Endothelial cell of umbilical vein (primary cell): Measurements from ENCODE around the gene CAMK2B. TPM values are rescaled to one million over a fixed set of nuclear protein-coding genes. Genes with fewer than 3 reads are reported as not detected.

Experiments
- BruUV-seq: library from RNA; stranded (reverse); fragments of 400-500 nt; replicated peaks from 2 replicates; lab custom pipeline; 2021; lab: Mats Ljungman, UMichigan
- CTCF ChIA-PET: fragments of 300-600, 350-600 bp; sonication (Branson Sonifier 250); formaldehyde crosslinking; loops from one replicate; lab custom pipeline; 2021; ENCODE audit warnings: antibody characterized with exemption, inconsistent platforms; lab: Charles Lee
- POLR2A ChIA-PET: fragments of 300-600, 350-600 bp; sonication (Branson Sonifier 250); formaldehyde crosslinking; loops from one replicate; lab custom pipeline; 2021; ENCODE audit warnings: antibody characterized with exemption, inconsistent platforms; lab: Charles Lee
- DNase-seq: peaks from one replicate; pipeline ENCODE4 v3.0.0-alpha.2; 2011; ENCODE audit warnings: low read depth, low spot score
- FAIRE-seq: peaks from 2 replicates; lab custom pipeline; 2011; peaks lifted over from hg19 to GRCh38; lab: Jason Lieb, UNC
- H2AFZ ChIP-seq: 2 replicates; pipeline ENCODE4 v1.6.0; 2012; ENCODE audit warnings: low read depth, low read length, control low read depth, inconsistent platforms
- H3K27ac ChIP-seq: 2 replicates; pipeline ENCODE4 v1.5.1; 2011; ENCODE audit warnings: low read depth, mild to moderate bottlenecking, control low read depth, low read length, moderate library complexity; ENCODE audit not compliant: insufficient read depth
- H3K27me3 ChIP-seq, 2 experiments: 2 replicates each; pipeline versions ENCODE4 v1.6.0 to v1.6.1; 2011; ENCODE audit warnings: low read length in 2 of 2, mixed read lengths in 1 of 2; ENCODE audit not compliant: control insufficient read depth in 2 of 2, insufficient read depth in 2 of 2
- H3K36me3 ChIP-seq, 2 experiments: 2 replicates in 1 of 2; 3 replicates in 1 of 2; pipeline ENCODE4 v1.5.1; 2011; ENCODE audit warnings: low read length in 2 of 2, mild to moderate bottlenecking in 1 of 2, moderate library complexity in 1 of 2; ENCODE audit not compliant: control insufficient read depth in 2 of 2, insufficient read depth in 2 of 2; ENCODE audit errors: extremely low read depth in 1 of 2
- H3K4me1 ChIP-seq: 3 replicates; pipeline ENCODE4 v1.5.1; 2011; ENCODE audit warnings: mild to moderate bottlenecking, low read length; ENCODE audit not compliant: control insufficient read depth, insufficient read depth; ENCODE audit errors: extremely low read depth
- H3K4me2 ChIP-seq: 2 replicates; pipeline ENCODE4 v1.6.1; 2011; ENCODE audit warnings: low read length, control low read depth, mixed read lengths; ENCODE audit not compliant: insufficient read depth
- H3K4me3 ChIP-seq, 3 experiments: fragments of 200-600 bp in 1 of 3; sonication (generic), shearing (Covaris generic) in 1 of 3; replicated peaks in 1 of 3; 2 replicates each; pipeline ENCODE4 v1.5.1; 2011 to 2016; ENCODE audit warnings: control low read depth in 3 of 3, low read length in 3 of 3, mild to moderate bottlenecking in 2 of 3, inconsistent platforms in 1 of 3, low read depth in 1 of 3, moderate library complexity in 1 of 3; ENCODE audit not compliant: insufficient read depth in 1 of 3
- H3K79me2 ChIP-seq: 2 replicates; pipeline ENCODE4 v1.6.0; 2012; ENCODE audit warnings: low read length, inconsistent platforms; ENCODE audit not compliant: control insufficient read depth, insufficient read depth
- H3K9ac ChIP-seq: replicated peaks from 2 replicates; pipeline ENCODE3; 2011; ENCODE audit warnings: low read length, control low read depth; ENCODE audit not compliant: insufficient read depth; ENCODE audit errors: extremely low read depth
- H3K9me1 ChIP-seq: replicated peaks from 3 replicates; pipeline ENCODE4 v1.6.0; 2011; ENCODE audit warnings: mild to moderate bottlenecking, low read length; ENCODE audit not compliant: control insufficient read depth, insufficient read depth; ENCODE audit errors: extremely low read depth
- H3K9me3 ChIP-seq: replicated peaks from 2 replicates; pipeline ENCODE4 v1.5.1; 2012; ENCODE audit warnings: low read length, inconsistent platforms; ENCODE audit not compliant: control insufficient read depth, insufficient read depth
- H4K20me1 ChIP-seq: replicated peaks from 2 replicates; pipeline ENCODE3; 2011; ENCODE audit warnings: mild to moderate bottlenecking, low read length; ENCODE audit not compliant: control insufficient read depth, insufficient read depth; ENCODE audit errors: extremely low read depth
- CTCF ChIP-seq, 2 donors: IDR thresholded peaks; 1 replicate in 1 of 2; 2 replicates in 1 of 2; pipeline ENCODE4 v1.5.1; 2011; ENCODE audit warnings: low read length in 2 of 2, mild to moderate bottlenecking in 2 of 2, moderate library complexity in 2 of 2, control low read depth in 1 of 2, inconsistent platforms in 1 of 2, low read depth in 1 of 2; ENCODE audit not compliant: insufficient read depth in 1 of 2; ENCODE audit errors: extremely low read depth in 1 of 2
- EZH2 ChIP-seq: IDR thresholded peaks from 2 replicates; pipeline ENCODE4 v1.6.1; 2012; ENCODE audit warnings: borderline replicate concordance, low read depth, mild to moderate bottlenecking, moderate library complexity, low read length, inconsistent platforms; ENCODE audit not compliant: severe bottlenecking
- FOS ChIP-seq: IDR thresholded peaks from 2 replicates; pipeline ENCODE4 v1.6.1; 2011; ENCODE audit warnings: mild to moderate bottlenecking, low read length, moderate library complexity, borderline replicate concordance; ENCODE audit not compliant: insufficient read depth
- GATA2 ChIP-seq: IDR thresholded peaks from 2 replicates; pipeline ENCODE4 v1.7.0; 2011; ENCODE audit warnings: low read depth, mild to moderate bottlenecking, moderate library complexity, mixed read lengths, low read length; ENCODE audit not compliant: insufficient read length, insufficient read depth
- JUN ChIP-seq: IDR thresholded peaks from 2 replicates; pipeline ENCODE4 v1.6.1; 2011; ENCODE audit warnings: borderline replicate concordance, low read depth; ENCODE audit not compliant: insufficient read length, insufficient read depth
- POLR2A ChIP-seq: IDR thresholded peaks from 2 replicates; pipeline ENCODE4 v1.6.1; 2012; ENCODE audit warnings: low read depth, mild to moderate bottlenecking, control low read depth, low read length
- dilution Hi-C: fragments of 300-500 bp; cut with MboI; formaldehyde crosslinking; loops from one replicate; pipeline ENCODE4 v1.15.0; 2019; ENCODE audit warnings: low sequenced_read_pairs; ENCODE audit not compliant: extremely low pct_ligation_motif_present
- intact Hi-C: fragments of 100-400 bp; cut with micrococcal nuclease; formaldehyde crosslinking; loops from one replicate; pipeline ENCODE4 v1.10.0; 2022
- polyA plus RNA-seq, 4 experiments: library from polyadenylated mRNA; depleted of rRNA in 3 of 4; stranded (reverse) in 3 of 4; unstranded in 1 of 4; fragments of >200 nt; gene quantifications; 2 replicates each; pipeline versions ENCODE4 v1.2.1 to v1.2.3, GENCODE V29; 2011 to 2012; ENCODE audit warnings: missing spikeins in 1 of 4
- total RNA-seq: library from RNA; stranded (reverse); gene quantifications from 2 replicates; pipeline ENCODE4 v1.2.3, GENCODE V29; 2021

CAMK2B gene
- total and polyA plus RNA-seq, 2 donors (not counting 3 experiments of a cell fraction or from before 2014, with no cell fraction given) = 0.57 to 1.6 TPM

DNA sequence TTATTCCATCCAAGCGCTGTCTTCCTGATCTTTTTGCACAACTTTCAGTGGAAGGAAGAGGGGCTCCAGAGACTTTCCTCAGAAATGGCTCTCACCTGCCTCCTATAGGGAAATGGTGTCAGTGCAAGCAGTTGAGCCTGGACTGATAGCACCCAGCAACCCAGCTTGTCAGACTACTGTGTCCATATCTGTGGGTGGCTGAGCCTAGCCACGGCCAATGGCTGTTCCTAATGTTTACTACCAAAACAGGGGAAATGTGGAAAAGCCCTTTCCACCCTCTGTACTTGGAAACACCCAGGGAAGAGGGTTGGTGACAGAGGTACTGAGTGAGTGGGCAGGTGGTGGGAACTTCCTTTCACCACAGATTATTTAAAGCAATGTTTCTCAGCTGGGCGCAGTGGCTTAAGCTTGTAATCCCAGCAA is 128.9 kb downstream of the CAMK2B start:
- FAIRE-seq = peak; percentile 76
- H3K4me2 ChIP-seq = no peak overlapping the region
- H3K36me3 ChIP-seq = no peaks in the 10 kb centered on the region
- H3K9me3 ChIP-seq = no peaks in the 10 kb centered on the region
- peaks cover 6% of the 10 kb centered on the region for H3K79me2 ChIP-seq
- POLR2A ChIA-PET = no interaction called here
- peaks cover 3 to 15% of the 10 kb centered on the region in 2 experiments for H3K27me3 ChIP-seq
- DNase-seq = peak; percentile 54
- no peaks in the 10 kb centered on the region for H4K20me1 ChIP-seq
- dilution Hi-C loops (no loop called here), intact Hi-C loops (loop anchor here (1.0 to 2.0 kb wide), 2 partner anchors 74 to 124 kb away; partner anchors contain the start of gene POLD2)
- H3K9ac ChIP-seq = no peak overlapping the region
- no peak for TF ChIP-seq JUN
- TF ChIP-seq CTCF (IDR thresholded peaks at IDR 0.05; ENCODE audit: extremely low read depth in 1 of 2, insufficient read depth in 1 of 2, low read depth in 1 of 2, low read length in 2 of 2) = peak; percentile 60 to 73
- CTCF ChIA-PET = interaction anchor here (0.6 to 4.9 kb wide), 15 partner anchors 11 to 377 kb away, joined by 3 to 60 read pairs (median 5); partner anchors contain the start of genes DDX56 and POLD2
- no peaks in the 10 kb centered on the region for H3K9me1 ChIP-seq
- H2AFZ ChIP-seq = no peak overlapping the region
- H3K4me1 ChIP-seq = no peaks in the 10 kb centered on the region
- no TSS peak for BruUV-seq
- no peak overlapping the region for H3K4me3 ChIP-seq
- H3K27ac ChIP-seq = no peak overlapping the region

DNA sequence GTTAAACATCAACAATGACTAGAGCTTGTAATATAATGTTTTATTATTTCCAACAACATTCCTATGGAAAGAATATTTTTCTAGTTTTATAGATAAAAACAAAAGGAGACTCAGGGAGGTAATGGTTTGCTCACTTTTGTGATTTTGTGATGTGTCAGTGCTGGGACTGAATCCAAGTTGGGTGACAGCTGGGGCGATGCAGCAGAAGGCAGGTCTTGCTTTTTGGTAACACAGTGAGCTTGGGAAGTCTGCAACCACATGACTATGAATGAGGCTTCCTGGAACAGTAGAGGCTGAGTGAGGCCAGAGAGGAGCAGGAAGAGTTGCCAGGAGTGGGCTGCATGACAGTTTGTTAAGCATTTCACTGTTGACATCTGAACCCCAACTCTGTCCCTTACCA is 129.5 kb downstream of the CAMK2B start:
- intact Hi-C loops = loop anchor here (1.0 to 2.0 kb wide), 2 partner anchors 73 to 124 kb away; partner anchors contain the start of gene POLD2
- no peak for FAIRE-seq
- POLR2A ChIA-PET = no interaction called here

More for the DNA sequence above, 129.5 kb downstream of the CAMK2B start:
- no peaks in the 10 kb centered on the region for H3K4me1 ChIP-seq
- CTCF ChIA-PET = interaction anchor here (0.7 to 4.9 kb wide), 13 partner anchors 10 to 378 kb away, joined by 3 to 60 read pairs (median 5); partner anchors contain the start of genes DDX56 and POLD2
- H3K4me2 ChIP-seq = no peak overlapping the region
- no peaks in the 10 kb centered on the region for H3K36me3 ChIP-seq
- H3K79me2 ChIP-seq = peaks cover under 1% of the 10 kb centered on the region
- no peak overlapping the region for H2AFZ ChIP-seq
- peaks cover 3 to 20% of the 10 kb centered on the region in 2 experiments for H3K27me3 ChIP-seq
- H4K20me1 ChIP-seq = no peaks in the 10 kb centered on the region
- dilution Hi-C loops = no loop called here
- H3K9me1 ChIP-seq = no peaks in the 10 kb centered on the region
- no peak overlapping the region for H3K4me3 ChIP-seq
- no peaks in the 10 kb centered on the region for H3K9me3 ChIP-seq
- DNase-seq = no peak
- TF ChIP-seq EZH2 (no peak), GATA2 (no peak), POLR2A (no peak), FOS (no peak), JUN (no peak)
- no TSS peak for BruUV-seq
- H3K9ac ChIP-seq = no peak overlapping the region
- H3K27ac ChIP-seq = no peak overlapping the region
